HG03520 (cell line): Measurements from ENCODE around the gene ITPR3.

Experiments
- ATAC-seq: cut with Tn5 transposase; IDR thresholded peaks from one replicate; pipeline ENCODE4 v1.9.1; 2021; ENCODE audit warnings: mild to moderate bottlenecking, moderate library complexity; ENCODE audit not compliant: unreplicated experiment

Gene ITPR3

DNA sequence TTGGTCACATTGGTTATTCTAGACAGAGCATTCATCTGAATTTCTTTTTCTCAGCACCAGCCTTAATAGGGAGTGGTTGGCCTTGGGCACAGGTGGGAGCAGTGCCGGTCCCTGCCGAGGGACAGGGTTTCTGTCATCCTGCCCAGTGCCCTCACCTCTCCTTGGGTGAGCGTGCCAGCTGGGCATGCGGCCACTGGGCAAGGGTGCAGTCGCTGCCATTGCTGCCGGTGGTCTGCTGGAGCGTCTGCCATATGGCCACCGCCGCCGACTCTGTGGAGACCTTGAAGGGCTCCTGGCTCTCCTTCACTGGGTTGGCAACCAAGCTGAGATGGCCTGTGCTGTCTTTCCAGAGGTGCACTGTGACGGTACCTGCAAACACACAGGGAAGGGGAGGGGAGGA is 106.8 kb downstream of the ITPR3 start:
- ATAC-seq, result no peak

DNA sequence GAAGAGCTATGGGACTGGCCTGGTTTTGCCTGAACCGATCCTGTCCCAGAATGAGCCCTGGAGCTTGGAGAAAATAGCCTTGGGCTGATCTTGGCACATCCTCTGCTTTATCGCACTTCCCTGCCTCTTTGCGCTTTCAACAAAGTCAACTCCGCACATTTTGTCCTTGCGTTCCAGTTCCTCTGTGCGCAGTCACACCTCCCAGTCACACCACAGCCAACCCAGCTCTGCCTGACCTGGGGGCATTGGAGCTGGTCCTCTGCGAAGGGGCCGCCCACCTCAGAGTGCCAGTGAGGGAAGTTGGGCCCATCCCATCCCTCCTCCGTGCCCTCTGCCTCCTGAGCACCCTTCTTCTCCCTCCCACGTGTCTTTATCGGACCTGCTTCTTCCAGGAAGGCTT is 107.3 kb downstream of the ITPR3 start:
- no peak for ATAC-seq

GRCh38 chr6:33729059-33729458 is 107.9 kb downstream of the ITPR3 start:
- ATAC-seq, result no peak

DNA sequence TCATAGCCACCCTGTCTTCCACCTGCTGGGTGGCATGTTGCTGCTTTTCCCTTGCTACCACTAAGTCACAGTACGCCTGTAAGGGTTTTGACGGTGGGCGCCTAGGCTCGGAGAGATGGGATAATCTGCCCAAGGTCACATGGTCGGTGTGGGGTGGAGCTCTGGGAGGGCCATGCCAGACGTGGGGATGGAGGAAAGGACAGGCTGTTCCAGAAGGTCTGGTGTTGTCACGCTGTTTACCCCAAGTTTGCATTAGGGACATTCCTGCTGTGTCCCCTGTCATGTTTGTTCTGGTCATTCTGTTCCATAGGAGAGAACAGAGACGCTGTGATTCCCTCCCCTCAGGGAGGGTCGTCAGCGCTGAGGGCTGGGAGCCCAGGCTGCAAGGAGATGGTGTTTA is 109.5 kb downstream of the ITPR3 start:
- ATAC-seq, result no peak

- ATAC-seq, result no peak
These were observed 109.9 kb downstream of the ITPR3 start for GRCh38 chr6:33731035-33731434.

GRCh38 chr6:33731751-33732282 is 110.7 kb downstream of the ITPR3 start:
- ATAC-seq, result no peak

- ATAC-seq, result no peak
These were observed 111.3 kb downstream of the ITPR3 start for GRCh38 chr6:33732385-33732784.

DNA sequence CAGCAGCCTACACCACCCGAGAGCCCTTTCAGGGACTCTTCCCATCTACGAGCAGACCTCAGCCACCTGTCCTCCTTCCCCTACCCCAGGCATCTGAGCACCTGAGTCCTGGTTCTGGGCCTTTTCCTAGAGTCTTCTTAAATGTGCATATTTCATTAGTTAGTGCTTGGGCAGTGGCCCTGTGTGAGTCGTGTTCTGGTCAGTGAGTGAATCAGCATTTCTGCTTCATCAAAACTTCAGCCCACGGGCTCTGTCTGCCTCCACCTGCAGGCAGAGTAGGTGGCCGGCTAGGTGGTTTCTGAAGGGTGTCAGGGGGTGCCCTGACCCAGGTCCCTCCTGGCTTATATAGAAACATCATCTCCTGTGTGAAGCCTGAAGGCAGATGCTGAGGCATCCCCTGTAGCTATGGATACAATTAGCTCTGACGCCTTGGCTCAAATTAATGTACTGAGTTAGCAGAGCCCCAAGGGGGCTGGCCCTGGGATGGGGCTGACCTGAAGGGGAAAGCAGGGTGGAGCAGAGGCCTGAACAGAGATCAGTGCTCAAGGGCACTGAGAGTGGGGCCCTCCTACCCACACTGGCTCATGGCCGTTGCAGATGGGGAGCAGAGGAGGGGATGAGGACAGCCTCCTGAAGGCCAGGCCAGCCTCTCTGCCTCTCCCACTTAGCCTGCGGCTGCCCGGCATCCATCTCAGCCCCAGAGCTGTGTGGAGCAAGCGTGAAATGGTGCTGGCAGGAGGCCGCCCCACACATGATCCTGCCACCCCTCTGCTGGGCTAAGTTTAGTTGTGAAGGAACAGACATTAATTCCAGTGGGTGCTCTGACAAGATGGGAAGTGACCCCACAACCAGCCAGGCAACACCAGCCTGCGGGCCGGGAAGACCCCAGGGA is 111.9 kb downstream of the ITPR3 start:
- ATAC-seq, result no peak

DNA sequence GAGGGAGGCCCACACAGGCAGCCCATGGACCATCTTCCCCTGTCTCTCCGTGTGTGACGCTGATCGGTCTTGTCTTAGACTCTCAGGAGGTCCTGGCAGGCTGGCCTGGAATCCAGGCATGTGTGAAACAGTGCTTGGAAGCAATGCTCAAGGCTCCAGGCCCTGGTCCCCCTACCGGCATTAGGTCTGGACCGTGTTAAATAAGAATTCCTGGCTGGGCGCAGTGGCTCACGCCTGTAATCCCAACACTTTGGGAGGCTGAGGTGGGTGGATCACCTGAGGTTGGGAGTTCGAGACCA is 112.5 kb downstream of the ITPR3 start:
- ATAC-seq, result no peak

- ATAC-seq, result no peak
These were observed 114.1 kb downstream of the ITPR3 start for GRCh38 chr6:33735216-33735615.

GRCh38 chr6:33737267-33738026 is 116.3 kb downstream of the ITPR3 start:
- no peak for ATAC-seq

- ATAC-seq, result no peak
These were observed 117.0 kb downstream of the ITPR3 start for GRCh38 chr6:33738153-33738552.

GRCh38 chr6:33738879-33739278 is 117.8 kb downstream of the ITPR3 start:
- ATAC-seq, result no peak

DNA sequence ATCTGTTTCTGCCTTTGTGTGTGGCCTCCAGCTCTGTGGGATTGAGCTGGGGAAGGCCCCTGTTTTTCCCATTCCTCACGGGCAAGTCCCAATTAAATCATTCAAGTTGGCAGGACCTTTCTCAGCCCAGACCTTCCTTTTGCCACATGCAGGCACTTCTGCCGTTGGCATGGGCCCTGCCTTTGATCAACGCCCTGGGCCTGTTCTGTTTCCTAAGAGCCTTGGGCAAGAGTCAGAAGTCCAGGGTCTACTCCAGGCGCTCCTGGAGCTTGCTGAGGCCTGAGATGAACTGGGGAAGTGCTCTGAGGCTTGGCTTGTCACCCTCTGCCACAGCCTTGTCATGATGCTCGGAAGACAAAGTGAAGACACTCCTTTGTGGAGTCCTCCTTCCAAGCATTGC is 118.4 kb downstream of the ITPR3 start:
- ATAC-seq, result no peak

- no peak for ATAC-seq
These were observed 119.1 kb downstream of the ITPR3 start for GRCh38 chr6:33740204-33740608.

- ATAC-seq, result no peak
These were observed 119.7 kb downstream of the ITPR3 start for GRCh38 chr6:33740794-33741193.

DNA sequence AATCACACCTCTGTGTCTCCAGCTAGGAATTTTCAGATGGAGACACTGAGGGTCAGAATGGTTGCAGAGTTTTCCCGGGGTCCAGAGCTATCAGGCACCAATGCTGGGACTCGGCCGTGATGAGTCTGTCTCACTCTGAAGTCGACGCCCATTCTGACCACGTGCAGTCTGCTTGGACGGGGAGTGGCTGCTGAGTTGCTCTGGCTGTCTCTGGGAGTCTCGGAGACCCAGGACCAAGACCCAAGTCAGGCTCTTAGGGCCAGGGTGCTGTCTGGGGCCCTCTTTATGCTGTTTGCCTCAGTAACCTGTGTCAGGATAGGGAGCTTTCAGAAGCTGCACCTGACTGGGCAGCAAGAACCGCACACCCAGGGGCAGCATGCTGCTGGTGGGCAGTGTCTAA is 121.0 kb downstream of the ITPR3 start:
- ATAC-seq, result no peak

GRCh38 chr6:33742837-33743236 is 121.7 kb downstream of the ITPR3 start:
- no peak for ATAC-seq

- ATAC-seq, result no peak
These were observed 123.1 kb downstream of the ITPR3 start for GRCh38 chr6:33744001-33744848.

- ATAC-seq, result no peak
These were observed 123.9 kb downstream of the ITPR3 start for GRCh38 chr6:33744895-33745546.

GRCh38 chr6:33745548-33745947 is 124.4 kb downstream of the ITPR3 start:
- no peak for ATAC-seq
